SU-DHL-6 (cell line): ENCODE measurements around the gene RMDN3.

Source experiments
- H2AFZ ChIP-seq: fragments of 200-600 bp; sonication (generic); 2 replicates; pipeline ENCODE4 v1.6.1; 2014; ENCODE audit warnings: low read depth, mild to moderate bottlenecking, moderate library complexity, mixed read lengths, antibody characterized with exemption, low read length; ENCODE audit not compliant: severe bottlenecking
- H3F3A ChIP-seq: fragments of 200-600 bp; shearing (Covaris generic); 2 replicates; pipeline ENCODE4 v1.6.0; 2016; ENCODE audit warnings: antibody characterized with exemption, mild to moderate bottlenecking; ENCODE audit not compliant: insufficient read depth
- H3K27ac ChIP-seq: fragments of 200-600 bp; sonication (generic); 2 replicates; pipeline ENCODE4 v1.5.1; 2016; ENCODE audit warnings: low read depth, mild to moderate bottlenecking, low read length, moderate library complexity, mixed read lengths
- H3K27me3 ChIP-seq: fragments of 200-600 bp; sonication (generic), shearing (Covaris generic); 2 replicates; pipeline ENCODE4 v1.6.0; 2014; ENCODE audit warnings: mild to moderate bottlenecking, low read length
- H3K36me3 ChIP-seq: fragments of 200-600 bp; sonication (generic); 2 replicates; pipeline ENCODE4 v1.6.1; 2014; ENCODE audit warnings: mild to moderate bottlenecking, low read length, mixed read lengths
- H3K4me2 ChIP-seq: fragments of 300-600, 200-600 bp; shearing (Covaris generic), sonication (generic); 2 replicates; pipeline ENCODE4 v1.6.0; 2014; ENCODE audit warnings: low read length, low read depth, mild to moderate bottlenecking; ENCODE audit not compliant: poor library complexity, severe bottlenecking
- H3K4me3 ChIP-seq: fragments of 200-600 bp; sonication (generic); 2 replicates; pipeline ENCODE4 v1.5.1; 2014; ENCODE audit warnings: antibody characterized with exemption, low read length, mild to moderate bottlenecking, mixed read lengths; ENCODE audit not compliant: insufficient read depth, poor library complexity, severe bottlenecking
- H3K79me2 ChIP-seq: fragments of 200-600 bp; sonication (generic); 2 replicates; pipeline ENCODE4 v1.6.1; 2014; ENCODE audit warnings: mild to moderate bottlenecking, low read length, moderate library complexity; ENCODE audit not compliant: insufficient read depth
- H3K9ac ChIP-seq: fragments of 200-600 bp; sonication (generic); 2 replicates; pipeline ENCODE4 v1.7.0; 2014; ENCODE audit warnings: mild to moderate bottlenecking, low read length
- H3K9me2 ChIP-seq: fragments of 200-600 bp; sonication (generic); replicated peaks from 2 replicates; pipeline ENCODE4 v1.6.1; 2014; ENCODE audit warnings: low read length; ENCODE audit not compliant: insufficient read depth
- H3K9me3 ChIP-seq: fragments of 200-600 bp; sonication (generic); 2 replicates; pipeline ENCODE4 v1.6.1; 2014; ENCODE audit warnings: low read length, mixed read lengths; ENCODE audit not compliant: insufficient read depth
- H4K20me1 ChIP-seq: fragments of 200-600 bp; sonication (generic); 2 replicates; pipeline ENCODE4 v1.6.1; 2014; ENCODE audit warnings: low read depth, mild to moderate bottlenecking, antibody characterized with exemption, low read length, moderate library complexity, mixed read lengths
- EZH2phosphoT487 ChIP-seq: fragments of 200-600 bp; sonication (generic), shearing (Covaris generic); conservative IDR thresholded peaks from 2 replicates; pipeline ENCODE4 v1.6.1; 2018; ENCODE audit warnings: mild to moderate bottlenecking, antibody characterized with exemption, low read length, moderate library complexity, mixed read lengths
- TF ChIP-seq, protein P1 (sequence below): fragments of 200-600 bp; sonication (generic); IDR thresholded peaks from one replicate; pipeline ENCODE4 v1.5.1; 2017; ENCODE audit warnings: antibody characterized with exemption, mild to moderate bottlenecking, low read length, moderate library complexity; ENCODE audit not compliant: insufficient read depth, poor library complexity, severe bottlenecking

The RMDN3 gene

DNA sequence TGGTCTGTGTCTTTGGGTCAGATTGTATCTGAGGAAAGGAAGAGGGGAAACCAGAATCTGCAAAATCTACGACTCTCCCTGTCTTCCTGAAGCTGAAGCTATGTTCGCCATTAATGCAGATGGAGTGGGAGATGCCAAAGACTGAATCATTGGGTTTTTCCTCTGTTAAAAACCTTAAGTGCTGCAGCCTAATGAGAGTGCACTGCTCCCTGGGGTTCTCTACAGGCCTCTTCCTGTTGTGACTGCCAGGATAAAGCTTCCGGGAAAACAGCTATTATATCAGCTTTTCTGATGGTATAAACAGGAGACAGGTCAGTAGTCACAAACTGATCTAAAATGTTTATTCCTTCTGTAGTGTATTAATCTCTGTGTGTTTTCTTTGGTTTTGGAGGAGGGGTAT lies 24.0 kb downstream of the RMDN3 start:
- H3K9me3 ChIP-seq: no peaks in the 10 kb centered on the region
- H4K20me1 ChIP-seq: no peaks in the 10 kb centered on the region
- no peaks in the 10 kb centered on the region for H3K9me2 ChIP-seq
- no peak overlapping the region for H3K27ac ChIP-seq
- no peak overlapping the region for H3K9ac ChIP-seq
- no peaks in the 10 kb centered on the region for H3K79me2 ChIP-seq
- H2AFZ ChIP-seq: no peak overlapping the region
- H3K27me3 ChIP-seq: no peaks in the 10 kb centered on the region
- H3F3A ChIP-seq: peaks cover 17% of the 10 kb centered on the region; the same call in 1 of the 2 replicates
- TF ChIP-seq EZH2phosphoT487: no peak
- H3K4me2 ChIP-seq: no peak overlapping the region
- no peak overlapping the region for H3K4me3 ChIP-seq
- peaks cover 30% of the 10 kb centered on the region; the same call in 1 of the 2 replicates for H3K36me3 ChIP-seq

DNA sequence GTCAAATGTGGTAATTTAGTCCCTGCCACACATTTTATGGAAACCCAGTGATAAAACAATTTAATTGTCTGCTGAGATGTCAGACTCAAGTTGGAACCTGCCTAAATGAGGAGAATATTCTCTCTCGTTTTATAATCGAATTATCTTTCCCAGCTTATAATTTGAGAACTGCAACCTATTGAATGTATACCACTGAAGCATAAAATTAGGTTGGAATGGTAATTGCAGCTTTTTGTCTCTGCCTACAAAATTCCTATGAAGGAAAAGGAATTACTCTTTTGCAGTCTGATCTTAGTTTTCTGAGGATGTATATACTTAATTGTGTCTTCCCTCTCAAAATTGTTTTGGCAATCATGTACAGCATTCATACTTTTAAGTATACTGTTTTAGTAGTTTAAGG lies 31.1 kb downstream of the RMDN3 start:
- Histone ChIP-seq H3K9ac (no peak overlapping the region), H3K4me2 (no peak overlapping the region), H3K9me3 (no peaks in the 10 kb centered on the region), H3K27me3 (no peaks in the 10 kb centered on the region), H2AFZ (no peak overlapping the region), H3K79me2 (no peaks in the 10 kb centered on the region), H3K27ac (no peak overlapping the region), H3K36me3 (peaks cover 36% of the 10 kb centered on the region; the same call in 1 of the 2 replicates), H3K9me2 (no peaks in the 10 kb centered on the region), H4K20me1 (no peaks in the 10 kb centered on the region), H3F3A (peaks cover 24% of the 10 kb centered on the region; the same call in 1 of the 2 replicates), H3K4me3 (no peak overlapping the region)
- TF ChIP-seq EZH2phosphoT487: no peak
- TF ChIP-seq, protein P1, sequence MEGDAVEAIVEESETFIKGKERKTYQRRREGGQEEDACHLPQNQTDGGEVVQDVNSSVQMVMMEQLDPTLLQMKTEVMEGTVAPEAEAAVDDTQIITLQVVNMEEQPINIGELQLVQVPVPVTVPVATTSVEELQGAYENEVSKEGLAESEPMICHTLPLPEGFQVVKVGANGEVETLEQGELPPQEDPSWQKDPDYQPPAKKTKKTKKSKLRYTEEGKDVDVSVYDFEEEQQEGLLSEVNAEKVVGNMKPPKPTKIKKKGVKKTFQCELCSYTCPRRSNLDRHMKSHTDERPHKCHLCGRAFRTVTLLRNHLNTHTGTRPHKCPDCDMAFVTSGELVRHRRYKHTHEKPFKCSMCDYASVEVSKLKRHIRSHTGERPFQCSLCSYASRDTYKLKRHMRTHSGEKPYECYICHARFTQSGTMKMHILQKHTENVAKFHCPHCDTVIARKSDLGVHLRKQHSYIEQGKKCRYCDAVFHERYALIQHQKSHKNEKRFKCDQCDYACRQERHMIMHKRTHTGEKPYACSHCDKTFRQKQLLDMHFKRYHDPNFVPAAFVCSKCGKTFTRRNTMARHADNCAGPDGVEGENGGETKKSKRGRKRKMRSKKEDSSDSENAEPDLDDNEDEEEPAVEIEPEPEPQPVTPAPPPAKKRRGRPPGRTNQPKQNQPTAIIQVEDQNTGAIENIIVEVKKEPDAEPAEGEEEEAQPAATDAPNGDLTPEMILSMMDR: no peak

DNA sequence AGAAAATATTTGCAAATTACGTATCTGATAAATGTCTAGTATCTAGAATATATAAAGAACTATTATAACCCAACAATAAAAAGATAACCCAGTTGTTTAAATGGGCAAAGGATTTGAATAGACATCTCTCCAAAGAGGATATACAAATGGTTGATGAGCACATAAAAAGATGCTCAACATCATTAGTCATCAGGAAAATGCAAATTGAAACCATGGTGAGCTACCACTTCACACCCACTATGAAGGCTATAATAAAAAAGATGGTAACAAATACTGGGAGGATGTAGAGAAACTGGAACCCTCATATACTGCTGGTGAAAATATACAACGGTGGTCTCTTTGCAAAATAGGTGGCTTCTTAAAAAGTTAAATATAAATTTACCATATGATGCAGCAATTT lies 32.1 kb downstream of the RMDN3 start:
- peaks cover 36% of the 10 kb centered on the region; the same call in 1 of the 2 replicates for H3K36me3 ChIP-seq
- peaks cover 20% of the 10 kb centered on the region; the same call in 1 of the 2 replicates for H3F3A ChIP-seq

DNA sequence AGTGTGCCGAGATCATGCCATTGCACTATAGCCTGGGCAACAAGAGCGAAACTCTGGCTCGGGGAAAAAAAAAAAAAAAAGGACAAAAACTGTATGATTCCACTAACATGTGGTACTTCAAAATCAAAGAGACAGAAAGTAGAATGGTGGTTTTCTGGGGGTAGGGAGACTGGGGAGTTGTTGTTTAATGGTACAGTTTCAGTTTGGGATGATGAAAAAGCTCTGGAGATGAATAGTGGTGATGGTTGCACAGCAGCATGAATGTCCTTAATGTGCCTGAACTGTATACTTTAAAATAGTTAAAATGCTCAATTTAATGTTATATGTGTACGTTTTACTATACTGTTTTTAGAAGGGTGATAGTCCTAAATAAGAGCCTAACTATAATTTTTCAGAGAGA lies 32.7 kb downstream of the RMDN3 start:
- Histone ChIP-seq H3K9me2 (no peaks in the 10 kb centered on the region), H3K9me3 (no peaks in the 10 kb centered on the region), H3K4me3 (no peak overlapping the region), H3K4me2 (no peak overlapping the region), H3K9ac (no peak overlapping the region), H3K27me3 (no peaks in the 10 kb centered on the region), H4K20me1 (no peaks in the 10 kb centered on the region), H2AFZ (no peak overlapping the region), H3K36me3 (peaks cover 40% of the 10 kb centered on the region; the same call in 1 of the 2 replicates), H3K79me2 (no peaks in the 10 kb centered on the region), H3F3A (peaks cover 20% of the 10 kb centered on the region; the same call in 1 of the 2 replicates), H3K27ac (no peak overlapping the region)
- TF ChIP-seq, protein P1: no peak
- no peak for TF ChIP-seq EZH2phosphoT487

More for the DNA sequence above, 32.1 kb downstream of the RMDN3 start:
- no peak overlapping the region for H3K9ac ChIP-seq
- no peaks in the 10 kb centered on the region for H3K79me2 ChIP-seq
- no peak for TF ChIP-seq EZH2phosphoT487
- TF ChIP-seq, protein P1: no peak
- H3K9me3 ChIP-seq: no peaks in the 10 kb centered on the region
- no peaks in the 10 kb centered on the region for H3K27me3 ChIP-seq
- H3K27ac ChIP-seq: no peak overlapping the region
- no peak overlapping the region for H3K4me3 ChIP-seq
- no peak overlapping the region for H2AFZ ChIP-seq
- H3K9me2 ChIP-seq: no peaks in the 10 kb centered on the region
- no peaks in the 10 kb centered on the region for H4K20me1 ChIP-seq
- no peak overlapping the region for H3K4me2 ChIP-seq
